Measurements from ENCODE around the gene CD300H. TPM values are rescaled to one million over a fixed set of nuclear protein-coding genes. Genes with fewer than 3 reads are reported as not detected.
A peak's percentile ranks its signal among the peaks of the same experiment; 100 is the strongest.
"Not testable (repeated sequence)": the region's sequence is repeated elsewhere in the genome, so short reads cannot be mapped to it uniquely, and the experiment has no call there.

CD300H gene
- total RNA-seq, 2 experiments from 2014 or later = not detected

- not testable (repeated sequence) for H3K4me3 Mint-ChIP-seq; H3K4me1 Mint-ChIP-seq; H3K27ac Mint-ChIP-seq; DNase-seq; ATAC-seq; H3K36me3 Mint-ChIP-seq; H3K9me3 Mint-ChIP-seq (ENCODE audit: low read depth)
- peaks cover 13% of the 10 kb centered on the region for H3K27me3 Mint-ChIP-seq
- CTCF ChIA-PET = interaction anchor here (0.9 to 3.4 kb wide), 2 partner anchors 8 to 23 kb away, joined by 3 to 15 read pairs; no protein-coding TSS in a partner anchor
Observed at GRCh38 chr17:74558402-74558801, 8.9 kb downstream of the CD300H start.

DNA sequence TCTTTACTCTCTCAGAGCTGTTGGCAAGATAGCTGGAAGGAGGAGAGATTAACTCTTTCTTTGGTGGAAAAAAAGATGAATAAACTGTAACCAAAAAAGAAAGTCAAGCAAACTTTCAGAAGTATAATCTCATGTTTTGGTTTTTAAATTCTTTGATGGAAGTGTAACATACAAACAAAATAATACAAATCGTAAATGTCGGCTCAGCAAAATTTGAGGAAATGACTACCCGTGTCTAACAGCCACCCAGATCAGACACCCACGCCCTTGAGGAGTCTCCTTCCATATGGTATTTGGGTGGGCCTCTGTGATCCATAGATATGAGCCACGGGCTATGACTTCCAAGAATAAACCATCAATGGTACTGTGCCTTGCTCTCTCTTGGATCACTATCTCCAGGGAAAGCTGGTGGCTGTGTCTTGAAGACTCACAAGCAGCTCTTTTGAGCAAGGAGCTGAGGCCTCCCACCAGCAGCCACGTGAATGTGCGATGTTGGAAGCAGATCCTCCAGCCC, 11.8 kb downstream of the CD300H start:
- Mint-ChIP-seq H3K27ac (no peak overlapping the region), H3K27me3 (peaks cover 11% of the 10 kb centered on the region), H3K4me3 (no peak overlapping the region), H3K4me1 (peaks cover 6% of the 10 kb centered on the region), H3K36me3 (no peaks in the 10 kb centered on the region), H3K9me3 (ENCODE audit: low read depth) (no peaks in the 10 kb centered on the region)
- ATAC-seq = no peak
- DNase-seq = no peak
- CTCF ChIA-PET = interaction anchor here (3.4 kb wide), 1 partner anchor 11 kb away, joined by 15 read pairs; no protein-coding TSS in a partner anchor

GRCh38 chr17:74554909-74555308, 12.4 kb downstream of the CD300H start:
- H3K36me3 Mint-ChIP-seq = no peaks in the 10 kb centered on the region
- no peaks in the 10 kb centered on the region for H3K9me3 Mint-ChIP-seq (ENCODE audit: low read depth)
- ATAC-seq (no peak), DNase-seq (no peak)
- H3K27me3 Mint-ChIP-seq = peaks cover 11% of the 10 kb centered on the region
- no peak overlapping the region for H3K27ac Mint-ChIP-seq
- peaks cover 6% of the 10 kb centered on the region for H3K4me1 Mint-ChIP-seq
- H3K4me3 Mint-ChIP-seq = no peak overlapping the region
- CTCF ChIA-PET = interaction anchor here (1.3 kb wide), 1 partner anchor 45 kb away, joined by 4 read pairs; no protein-coding TSS in a partner anchor

DNA sequence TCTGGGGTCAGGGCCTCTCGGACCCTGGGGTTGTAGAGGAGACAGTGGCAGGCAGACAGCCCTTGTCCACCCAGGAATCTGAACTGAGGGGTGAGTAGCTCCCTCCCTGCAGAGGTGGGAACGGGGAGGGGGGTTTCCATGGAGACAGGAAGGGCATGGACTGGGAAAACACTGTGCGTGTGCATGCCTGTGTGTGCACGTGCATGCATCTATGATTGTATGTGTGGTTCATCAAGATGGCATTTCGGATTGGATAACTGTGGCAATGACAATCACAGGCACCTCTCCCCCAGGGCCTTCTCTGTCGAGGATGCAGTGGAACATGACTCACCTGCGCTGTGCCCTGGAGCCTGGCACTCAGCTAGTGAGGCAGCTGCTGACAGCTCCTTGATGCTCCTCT, 15.3 kb downstream of the CD300H start:
- Mint-ChIP-seq H3K4me3 (no peak overlapping the region), H3K27me3 (peaks cover 12% of the 10 kb centered on the region), H3K9me3 (ENCODE audit: low read depth) (no peaks in the 10 kb centered on the region), H3K4me1 (peaks cover 15% of the 10 kb centered on the region), H3K27ac (no peak overlapping the region), H3K36me3 (no peaks in the 10 kb centered on the region)
- CTCF ChIA-PET = interaction anchor here (1.2 kb wide), 1 partner anchor 14 kb away, joined by 5 read pairs; no protein-coding TSS in a partner anchor
- DNase-seq (no peak), ATAC-seq (no peak)

- Mint-ChIP-seq H3K27ac (no peak overlapping the region), H3K4me3 (no peak overlapping the region), H3K4me1 (peaks cover 30% of the 10 kb centered on the region), H3K9me3 (ENCODE audit: low read depth) (no peaks in the 10 kb centered on the region), H3K36me3 (no peaks in the 10 kb centered on the region), H3K27me3 (peaks cover 10% of the 10 kb centered on the region)
- CTCF ChIA-PET = no interaction called here
- DNase-seq = no peak
- ATAC-seq = no peak
Observed at GRCh38 chr17:74550602-74551001, 16.7 kb downstream of the CD300H start.

GRCh38 chr17:74549343-74549742, 18.0 kb downstream of the CD300H start:
- peaks cover 38% of the 10 kb centered on the region for H3K4me1 Mint-ChIP-seq
- H3K27me3 Mint-ChIP-seq = peaks cover 9% of the 10 kb centered on the region
- H3K27ac Mint-ChIP-seq = no peak overlapping the region
- CTCF ChIA-PET = interaction anchor here (0.9 kb wide), 1 partner anchor 17 kb away, joined by 4 read pairs; no protein-coding TSS in a partner anchor
- H3K36me3 Mint-ChIP-seq = no peaks in the 10 kb centered on the region
- H3K4me3 Mint-ChIP-seq = no peak overlapping the region
- DNase-seq (no peak), ATAC-seq (no peak)
- H3K9me3 Mint-ChIP-seq (ENCODE audit: low read depth) = no peaks in the 10 kb centered on the region

DNA sequence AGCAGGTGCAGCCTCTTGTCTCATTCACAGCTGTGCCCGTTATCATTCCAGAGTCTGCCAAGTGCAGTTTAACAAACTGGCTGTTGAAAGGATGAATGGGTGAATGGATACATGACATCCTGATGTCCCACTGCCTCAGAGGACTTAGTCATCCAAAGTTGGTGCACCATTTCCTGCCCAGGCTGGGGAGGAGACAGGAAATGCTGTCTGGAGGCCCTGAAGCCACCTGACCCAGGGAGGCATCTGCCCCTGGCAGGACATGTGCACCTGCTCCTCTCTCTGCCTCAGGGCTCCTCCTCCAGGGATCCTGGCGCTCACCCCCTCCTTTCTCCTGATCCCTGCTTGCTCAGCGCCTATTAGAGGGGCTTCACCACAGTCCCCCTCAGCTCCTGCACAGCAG, 19.6 kb downstream of the CD300H start:
- CTCF ChIA-PET = interaction anchor here (1.5 kb wide), 1 partner anchor 168 kb away, joined by 3 read pairs; no protein-coding TSS in a partner anchor
- Mint-ChIP-seq H3K4me3 (peak overlapping the region; percentile 6), H3K9me3 (ENCODE audit: low read depth) (no peaks in the 10 kb centered on the region), H3K27ac (peak overlapping the region; percentile 84), H3K36me3 (no peaks in the 10 kb centered on the region), H3K4me1 (peaks cover 40% of the 10 kb centered on the region), H3K27me3 (peaks cover 4% of the 10 kb centered on the region)
- ATAC-seq (peak; percentile 67), DNase-seq (peak; percentile 82)

- Mint-ChIP-seq H3K36me3 (no peaks in the 10 kb centered on the region), H3K27me3 (peaks cover 4% of the 10 kb centered on the region), H3K9me3 (ENCODE audit: low read depth) (no peaks in the 10 kb centered on the region), H3K4me3 (peak overlapping the region; percentile 6), H3K4me1 (peaks cover 40% of the 10 kb centered on the region), H3K27ac (peak overlapping the region; percentile 84)
- no peak for ATAC-seq
- DNase-seq = no peak
- CTCF ChIA-PET = interaction anchor here (1.5 kb wide), 1 partner anchor 168 kb away, joined by 3 read pairs; no protein-coding TSS in a partner anchor
Observed at GRCh38 chr17:74547264-74547663, 20.0 kb downstream of the CD300H start.

- Mint-ChIP-seq H3K4me1 (peaks cover 40% of the 10 kb centered on the region), H3K4me3 (no peak overlapping the region), H3K36me3 (no peaks in the 10 kb centered on the region), H3K27ac (peak overlapping the region; percentile 65), H3K9me3 (ENCODE audit: low read depth) (no peaks in the 10 kb centered on the region), H3K27me3 (peaks cover 4% of the 10 kb centered on the region)
- CTCF ChIA-PET = interaction anchor here (1.0 to 1.6 kb wide), 3 partner anchors 11 to 56 kb away, joined by 3 to 5 read pairs (median 4); no protein-coding TSS in a partner anchor
- no peak for ATAC-seq
- no peak for DNase-seq
Observed at GRCh38 chr17:74546586-74546985, 20.7 kb downstream of the CD300H start.

GRCh38 chr17:74545843-74546230, 21.5 kb downstream of the CD300H start, which contains the start of gene CD300C:
Gene CD300C, minus strand, starts transcription at chr17:74546115. Its CDS starts 333 bp downstream, at chr17:74545782.
- Mint-ChIP-seq H3K4me3 (no peak within 1 kb of the TSS), H3K27me3 (peaks cover 4% of the 10 kb centered on the region), H3K27ac (peak within 1 kb of the TSS; percentile 65), H3K4me1 (peaks cover 40% of the 10 kb centered on the region), H3K36me3 (no peaks in the 10 kb centered on the region), H3K9me3 (ENCODE audit: low read depth) (no peaks in the 10 kb centered on the region)
- DNase-seq = peak; percentile 69
- ATAC-seq = peak; percentile 65
- CTCF ChIA-PET = interaction anchor here (1.0 to 1.6 kb wide), 6 partner anchors 10 to 111 kb away, joined by 3 to 5 read pairs (median 3); partner anchors contain the start of gene CD300H

GRCh38 chr17:74544991-74545842, 22.1 kb downstream of the CD300H start:
- H3K9me3 Mint-ChIP-seq (ENCODE audit: low read depth) = no peaks in the 10 kb centered on the region
- peaks cover 6% of the 10 kb centered on the region for H3K27me3 Mint-ChIP-seq
- no peak for ATAC-seq
- peaks cover 40% of the 10 kb centered on the region for H3K4me1 Mint-ChIP-seq
- no peak overlapping the region for H3K4me3 Mint-ChIP-seq
- H3K36me3 Mint-ChIP-seq = no peaks in the 10 kb centered on the region
- DNase-seq = no peak
- peak overlapping the region; percentile 65 for H3K27ac Mint-ChIP-seq
- CTCF ChIA-PET = interaction anchor here (1.0 to 1.6 kb wide), 6 partner anchors 9 to 112 kb away, joined by 3 to 5 read pairs (median 3); partner anchors contain the start of gene CD300H

DNA sequence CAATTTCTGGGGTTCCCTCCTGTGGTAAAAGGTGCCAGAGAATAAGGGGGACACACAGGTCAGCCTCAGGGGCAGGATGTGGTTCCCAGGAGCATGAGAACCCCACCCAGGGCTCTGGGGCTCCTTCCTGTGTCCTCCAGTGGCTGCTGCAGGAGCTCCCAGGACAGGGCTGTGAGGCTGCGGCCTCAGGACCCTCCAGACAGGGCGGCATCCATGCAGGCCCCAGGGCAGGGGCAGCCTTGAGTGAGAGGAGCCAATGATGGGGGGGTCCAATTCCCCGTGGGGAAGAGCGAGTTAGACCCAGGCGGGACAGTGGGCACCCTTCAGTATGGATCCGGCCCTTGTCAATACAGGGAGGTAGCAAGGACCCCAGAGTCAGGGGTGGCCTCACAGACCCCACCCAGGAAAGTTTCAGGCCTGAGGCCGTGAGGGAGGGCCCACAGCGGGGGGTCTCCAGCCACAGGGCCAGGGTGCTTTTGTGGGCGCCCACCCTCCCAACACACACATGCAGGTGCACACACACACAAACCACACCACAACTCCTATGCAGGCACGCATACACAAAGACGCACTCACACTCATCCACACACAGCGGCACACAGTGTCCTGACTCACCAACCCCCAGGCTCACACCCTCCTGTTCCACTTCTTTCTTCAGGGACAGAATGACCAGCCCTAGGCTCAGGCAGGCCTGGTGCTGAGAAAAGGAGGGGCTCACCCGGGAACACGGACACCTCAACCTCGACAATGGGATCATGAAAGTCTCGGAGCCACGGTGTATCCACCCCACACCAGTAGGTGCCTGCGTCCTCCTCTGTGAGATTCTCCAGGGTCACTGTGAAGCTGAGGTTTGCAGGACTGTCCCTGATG, 23.2 kb downstream of the CD300H start:
- Mint-ChIP-seq H3K27me3 (peaks cover 9% of the 10 kb centered on the region), H3K9me3 (ENCODE audit: low read depth) (no peaks in the 10 kb centered on the region), H3K4me1 (peaks cover 40% of the 10 kb centered on the region), H3K4me3 (no peak overlapping the region), H3K36me3 (no peaks in the 10 kb centered on the region), H3K27ac (no peak overlapping the region)
- DNase-seq (no peak), ATAC-seq (no peak)
- CTCF ChIA-PET = interaction anchor here (0.6 kb wide), 1 partner anchor 93 kb away, joined by 4 read pairs; no protein-coding TSS in a partner anchor

Data from activated CD8-positive, alpha-beta memory T cell treated with anti-CD3 and anti-CD28 coated beads, Interleukin-2, amount 10 ng/mL, durations not matched to agents 7 days and 5 days (primary cell).